ENCODE results near the gene SDR42E2.

GRCh38 chr16:22122239-22122638 is 40.1 kb upstream of the SDR42E2 start:
- TF ChIP-seq CTCF (IDR thresholded peaks at IDR 0.05): no peak
- no peak for TF ChIP-seq POLR2AphosphoS5 (IDR thresholded peaks at IDR 0.05)
